GM10248 (cell line): ENCODE data around the gene CRPPA.
"Not testable (repeated sequence)": the region's sequence is repeated elsewhere in the genome, so short reads cannot be mapped to it uniquely, and the experiment has no call there.

ENCODE experiments used
- CTCF ChIA-PET: fragments of 300-600 bp; sonication (Branson Sonifier 250); formaldehyde crosslinking; extraction: SDS; loops from one replicate; lab custom pipeline; 2021; ENCODE audit warnings: antibody characterized with exemption; lab: Yijun Ruan, JAX
- POLR2A ChIA-PET: fragments of 350-650 bp; sonication (Branson Sonifier 250); formaldehyde crosslinking; extraction: SDS; loops from one replicate; lab custom pipeline; 2020; ENCODE audit warnings: antibody characterized with exemption; lab: Yijun Ruan, JAX
- DNase-seq: peaks from one replicate; pipeline ENCODE4 v3.0.0; 2012; ENCODE audit errors: extremely low spot score
- CTCF ChIP-seq: IDR thresholded peaks from 2 replicates; pipeline ENCODE4 v1.5.1; 2012; ENCODE audit warnings: mild to moderate bottlenecking, low read depth; ENCODE audit errors: extremely low read depth, missing control alignments, control extremely low read depth

CRPPA gene

GRCh38 chr7:16396766-16397500 is 24.4 kb downstream of the CRPPA start:
- CTCF ChIA-PET: no interaction called here
- POLR2A ChIA-PET: no interaction called here
- DNase-seq: no peak
- no peak for TF ChIP-seq CTCF

- no peak for DNase-seq
- ChIA-PET CTCF (interaction anchor here (1.4 kb wide), 2 partner anchors 19 to 25 kb away, joined by 3 to 4 read pairs; no protein-coding TSS in a partner anchor), POLR2A (no interaction called here)
- no peak for TF ChIP-seq CTCF
These were observed 26.2 kb downstream of the CRPPA start for GRCh38 chr7:16395121-16395520.

GRCh38 chr7:16393862-16394422 is 27.4 kb downstream of the CRPPA start:
- TF ChIP-seq CTCF: no peak
- no peak for DNase-seq
- ChIA-PET POLR2A (no interaction called here), CTCF (interaction anchor here (1.4 kb wide), 2 partner anchors 20 to 26 kb away, joined by 3 to 4 read pairs; no protein-coding TSS in a partner anchor)

- ChIA-PET POLR2A (no interaction called here), CTCF (no interaction called here)
- no peak for TF ChIP-seq CTCF
- no peak for DNase-seq
These were observed 28.3 kb downstream of the CRPPA start for GRCh38 chr7:16392990-16393523.

GRCh38 chr7:16383786-16384185 is 37.6 kb downstream of the CRPPA start:
- POLR2A ChIA-PET, DNase-seq: not testable (repeated sequence)
- CTCF ChIA-PET: interaction anchor here (1.9 kb wide), 1 partner anchor 9 kb away, joined by 6 read pairs; no protein-coding TSS in a partner anchor

- CTCF ChIA-PET, DNase-seq, POLR2A ChIA-PET: not testable (repeated sequence)
These were observed 38.2 kb downstream of the CRPPA start for GRCh38 chr7:16383103-16383502.
